Kidney (tissue), 14 donors: ENCODE results near the gene FOXB2. TPM values are rescaled to one million over a fixed set of nuclear protein-coding genes. Genes with fewer than 3 reads are reported as not detected.

Source experiments
- DNase-seq, 5 donors: peaks; one replicate each; pipeline ENCODE4 v3.0.0-alpha.2; 2013 to 2020
- FAIRE-seq: peaks from 2 replicates; lab custom pipeline; 2012; peaks lifted over from hg19 to GRCh38; lab: Jason Lieb, UNC
- H3K27ac ChIP-seq, 2 donors: one replicate each; pipeline ENCODE4 v1.7.0; 2013; ENCODE audit warnings: low read depth in 2 of 2, low read length in 2 of 2, inconsistent platforms in 1 of 2
- H3K27me3 ChIP-seq: one replicate; pipeline ENCODE4 v1.7.1; 2013; ENCODE audit warnings: low read length, inconsistent platforms; ENCODE audit not compliant: control insufficient read depth, insufficient read depth
- H3K36me3 ChIP-seq, 3 donors: one replicate each; pipeline versions ENCODE4 v1.7.0 to v1.7.1; 2013; ENCODE audit warnings: low read length in 3 of 3, control low read depth in 1 of 3, inconsistent platforms in 1 of 3; ENCODE audit not compliant: insufficient read depth in 3 of 3, control insufficient read depth in 2 of 3
- H3K4me1 ChIP-seq, 3 donors: one replicate each; pipeline versions ENCODE4 v1.7.0 to v1.7.1; 2013; ENCODE audit warnings: low read length in 3 of 3, inconsistent platforms in 1 of 3, low read depth in 1 of 3; ENCODE audit not compliant: control insufficient read depth in 2 of 3, insufficient read depth in 2 of 3
- H3K4me3 ChIP-seq, 3 donors: one replicate each; pipeline versions ENCODE4 v1.7.0 to v1.8.1; 2013; ENCODE audit warnings: low read length in 3 of 3, control low read depth in 1 of 3, inconsistent platforms in 1 of 3
- H3K9ac ChIP-seq, 3 donors: one replicate each; pipeline versions ENCODE4 v1.7.0 to v1.7.1; 2013; ENCODE audit warnings: low read length in 3 of 3, control low read depth in 1 of 3, inconsistent platforms in 1 of 3
- H3K9me3 ChIP-seq, 3 donors: one replicate each; pipeline versions ENCODE4 v1.7.0 to v1.7.1; 2013; ENCODE audit warnings: low read length in 3 of 3, control low read depth in 1 of 3, inconsistent platforms in 1 of 3; ENCODE audit not compliant: control insufficient read depth in 2 of 3, insufficient read depth in 1 of 3
- CTCF ChIP-seq: IDR thresholded peaks from 3 replicates; pipeline ENCODE4 v1.5.1; 2012; ENCODE audit warnings: mild to moderate bottlenecking, moderate library complexity, borderline replicate concordance; ENCODE audit not compliant: insufficient read depth; ENCODE audit errors: extremely low read depth
- intact Hi-C: fragments of 100-400 bp; cut with DNase I; formaldehyde crosslinking; loops from one replicate; pipeline ENCODE4 v1.11.1; 2022
- polyA plus RNA-seq: library from polyadenylated mRNA; stranded (reverse); fragments of 350-450 nt; fragmentation: Illumina TruSeq; extraction: RNeasy Lipid Tissue Mini Kit (QIAGEN cat#74804); gene quantifications from one replicate; pipeline ENCODE4 v1.2.3, GENCODE V29; 2014; ENCODE audit warnings: low read depth, low replicate concordance; ENCODE audit not compliant: insufficient read depth
- total RNA-seq: library from RNA; stranded (reverse); fragmentation: NEBNext Ultra II Directional; extraction: Animal tissue kit (Norgen Biotek cat#: 25700); gene quantifications from one replicate; pipeline ENCODE4 v1.2.1, GENCODE V29; 2021
- donor health status: control.
- donor health status: control.
- donor health status: control.
- donor health status: control.
- donor health status: control.
- donor health status: DM: yes; HTN: yes; CAD: no.
- donor health status: Normal renal cell carcinoma (clear cell type).

The FOXB2 gene
- total and polyA plus RNA-seq, 2 donors from 2014 or later = not detected

GRCh38 chr9:77063645-77064285 is 44.3 kb downstream of the FOXB2 start:
- intact Hi-C loops = no loop called here

GRCh38 chr9:77066388-77066787 is 46.9 kb downstream of the FOXB2 start:
- H3K36me3 ChIP-seq = no peaks in the 10 kb centered on the region
- H3K4me3 ChIP-seq = no peak overlapping the region
- no peaks in the 10 kb centered on the region for H3K9me3 ChIP-seq
- H3K27me3 ChIP-seq = no peaks in the 10 kb centered on the region
- DNase-seq (no peak), FAIRE-seq (no peak)
- no peak overlapping the region for H3K27ac ChIP-seq
- no peaks in the 10 kb centered on the region for H3K4me1 ChIP-seq
- no peak for TF ChIP-seq CTCF
- H3K9ac ChIP-seq = no peak overlapping the region
- intact Hi-C loops = no loop called here

More at GRCh38 chr9:77063645-77064285, 44.3 kb downstream of the FOXB2 start:
- Histone ChIP-seq H3K9ac (no peak overlapping the region), H3K36me3 (no peaks in the 10 kb centered on the region), H3K27ac (no peak overlapping the region), H3K4me1 (no peaks in the 10 kb centered on the region), H3K27me3 (no peaks in the 10 kb centered on the region), H3K4me3 (no peak overlapping the region), H3K9me3 (no peaks in the 10 kb centered on the region)
- no peak for FAIRE-seq
- no peak for TF ChIP-seq CTCF
- no peak for DNase-seq

Other genes with a start within 250 kb of the FOXB2 start
- 65.1 TPM for gene PRUNE2, start 113.5 kb upstream of the FOXB2 start, total RNA-seq
- gene PRUNE2, start 113.5 kb upstream of the FOXB2 start, polyA plus RNA-seq = 12.6 TPM
- 32.1 TPM for gene VPS13A, start 157.9 kb downstream of the FOXB2 start, total RNA-seq
- 10.1 TPM for gene VPS13A, start 157.9 kb downstream of the FOXB2 start, polyA plus RNA-seq